ENCODE data around the gene DNAJC5.
"Not testable (repeated sequence)": the region's sequence is repeated elsewhere in the genome, so short reads cannot be mapped to it uniquely, and the experiment has no call there.

The DNAJC5 gene

DNA sequence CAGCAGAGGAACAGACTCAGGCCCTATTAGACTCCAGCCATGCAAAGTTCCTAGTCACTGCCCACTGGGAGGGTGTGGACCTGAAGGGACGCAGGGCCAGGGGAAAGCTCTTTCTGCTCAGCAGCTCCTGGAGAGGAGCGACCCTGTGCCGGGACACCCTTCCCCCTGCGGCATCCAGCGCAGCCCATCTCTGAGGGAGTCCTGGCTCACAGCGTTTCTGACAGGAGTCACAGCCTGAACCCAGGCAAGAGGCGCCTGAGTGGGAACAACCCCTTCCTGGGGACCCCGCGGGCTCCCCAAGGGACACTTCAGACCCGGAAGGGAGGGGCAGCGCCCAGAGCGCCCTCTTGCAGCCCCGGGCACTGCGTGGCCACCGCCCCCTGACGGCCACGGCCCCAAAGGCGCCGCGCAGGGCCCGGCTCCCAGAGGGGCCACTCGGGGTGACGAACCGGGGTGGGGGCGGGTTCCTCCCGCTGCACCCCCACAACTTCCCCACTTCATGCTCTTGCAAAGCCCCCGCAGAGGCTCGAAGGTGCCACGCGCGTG is 60.4 kb downstream of the DNAJC5 start:
- no peak for DNase-seq (ENCODE audit: low read depth in 2 of 2)

DNA sequence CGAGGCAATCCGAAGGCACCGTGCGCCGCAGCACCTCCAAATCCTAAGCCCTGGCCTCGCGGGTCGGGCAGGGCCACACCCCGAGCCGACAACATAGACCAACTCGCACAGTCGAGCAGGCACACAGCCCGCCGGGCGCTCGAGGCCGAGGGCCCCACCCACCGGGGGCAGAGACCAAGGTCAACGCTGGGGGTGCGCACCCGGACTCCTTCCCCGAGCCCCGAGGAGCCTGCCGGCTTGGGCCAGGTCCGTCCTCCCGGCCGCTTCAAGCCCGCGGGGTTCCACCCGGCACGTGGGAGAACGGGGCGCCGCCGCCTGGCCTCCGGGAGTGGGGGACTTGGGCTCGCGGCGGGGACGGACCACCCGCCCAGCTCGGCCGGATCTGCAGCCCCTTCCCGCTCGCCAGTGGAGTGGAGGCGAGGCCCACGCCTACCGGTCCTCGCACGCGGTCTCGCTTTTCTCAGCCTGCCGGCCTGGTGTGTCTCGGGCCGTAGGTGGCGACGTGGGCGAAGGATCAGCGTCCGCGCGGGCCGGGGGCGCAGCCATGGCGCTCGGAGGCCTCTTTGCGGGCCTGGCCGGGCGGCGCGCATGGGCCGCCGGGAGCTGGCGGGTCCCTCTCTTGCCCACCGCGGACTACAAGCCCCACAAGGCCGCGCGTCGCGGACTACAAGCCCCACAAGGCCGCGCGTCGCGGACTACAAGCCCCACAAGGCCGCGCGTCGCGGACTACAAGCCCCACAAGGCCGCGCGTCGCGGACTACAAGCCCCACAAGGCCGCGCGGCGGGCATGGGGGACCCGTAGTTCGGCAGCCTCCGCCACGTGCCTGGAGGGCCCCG is 61.1 kb downstream of the DNAJC5 start, which contains the start of gene UCKL1:
TSS of gene UCKL1 (minus strand) at position 590 of the 837 bp plus-strand sequence. CDS start at position 546, 44 bp downstream.
- DNase-seq (ENCODE audit: low read depth in 2 of 2), result peak; percentile 74 to 78

GRCh38 chr20:63956664-63957003 is 61.7 kb downstream of the DNAJC5 start:
- DNase-seq (ENCODE audit: low read depth in 2 of 2), result no peak

- no peak for DNase-seq (ENCODE audit: low read depth in 2 of 2)
These were observed 62.2 kb downstream of the DNAJC5 start for GRCh38 chr20:63957004-63957689.

- DNase-seq (ENCODE audit: low read depth in 2 of 2), result no peak
These were observed 62.9 kb downstream of the DNAJC5 start for GRCh38 chr20:63957690-63958441.

DNA sequence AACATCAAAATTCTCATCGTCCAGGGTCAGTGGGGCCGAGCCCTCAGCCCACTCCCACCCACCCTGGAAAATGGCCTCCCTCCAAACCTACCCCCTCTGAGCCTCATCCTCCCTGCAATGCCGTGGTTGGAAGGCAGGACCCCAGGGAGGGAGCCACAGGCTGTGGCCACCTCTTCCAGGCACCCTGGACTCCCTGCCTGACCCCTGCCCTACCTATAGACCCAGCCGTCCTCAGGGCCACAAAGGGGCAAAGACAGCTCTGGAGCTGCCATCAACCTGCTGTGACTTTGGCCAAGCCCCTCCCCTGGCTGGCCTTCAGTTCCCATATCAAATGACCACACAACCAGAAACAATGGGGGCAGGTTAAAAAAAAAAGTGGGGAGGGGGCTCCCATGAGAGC is 63.5 kb downstream of the DNAJC5 start:
- DNase-seq (ENCODE audit: low read depth in 2 of 2), result no peak

GRCh38 chr20:63958964-63959698 is 64.2 kb downstream of the DNAJC5 start:
- DNase-seq (ENCODE audit: low read depth in 2 of 2), result no peak

DNA sequence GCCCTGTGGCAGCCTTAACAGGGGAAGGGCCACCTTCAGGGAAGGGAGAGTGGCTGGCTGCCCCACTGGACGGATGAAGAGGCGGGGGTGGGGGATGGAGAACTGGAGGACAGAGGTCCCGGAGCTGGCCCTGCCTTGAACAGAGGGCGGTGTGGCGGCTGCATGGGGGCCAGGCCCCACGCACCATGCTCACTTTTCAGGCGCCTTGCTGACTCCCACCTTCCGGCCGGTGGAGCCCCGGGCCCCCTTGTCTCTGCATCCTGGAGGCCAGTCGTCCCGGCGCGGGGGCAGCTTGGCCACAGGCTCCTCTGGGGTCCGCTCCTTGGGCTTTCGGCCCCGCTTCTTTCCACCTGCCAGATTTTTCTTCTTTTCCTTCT is 64.8 kb downstream of the DNAJC5 start:
- no peak for DNase-seq (ENCODE audit: low read depth in 2 of 2)

- not testable (repeated sequence) for DNase-seq (ENCODE audit: low read depth in 2 of 2)
These were observed 66.0 kb downstream of the DNAJC5 start for GRCh38 chr20:63960654-63961621.

DNA sequence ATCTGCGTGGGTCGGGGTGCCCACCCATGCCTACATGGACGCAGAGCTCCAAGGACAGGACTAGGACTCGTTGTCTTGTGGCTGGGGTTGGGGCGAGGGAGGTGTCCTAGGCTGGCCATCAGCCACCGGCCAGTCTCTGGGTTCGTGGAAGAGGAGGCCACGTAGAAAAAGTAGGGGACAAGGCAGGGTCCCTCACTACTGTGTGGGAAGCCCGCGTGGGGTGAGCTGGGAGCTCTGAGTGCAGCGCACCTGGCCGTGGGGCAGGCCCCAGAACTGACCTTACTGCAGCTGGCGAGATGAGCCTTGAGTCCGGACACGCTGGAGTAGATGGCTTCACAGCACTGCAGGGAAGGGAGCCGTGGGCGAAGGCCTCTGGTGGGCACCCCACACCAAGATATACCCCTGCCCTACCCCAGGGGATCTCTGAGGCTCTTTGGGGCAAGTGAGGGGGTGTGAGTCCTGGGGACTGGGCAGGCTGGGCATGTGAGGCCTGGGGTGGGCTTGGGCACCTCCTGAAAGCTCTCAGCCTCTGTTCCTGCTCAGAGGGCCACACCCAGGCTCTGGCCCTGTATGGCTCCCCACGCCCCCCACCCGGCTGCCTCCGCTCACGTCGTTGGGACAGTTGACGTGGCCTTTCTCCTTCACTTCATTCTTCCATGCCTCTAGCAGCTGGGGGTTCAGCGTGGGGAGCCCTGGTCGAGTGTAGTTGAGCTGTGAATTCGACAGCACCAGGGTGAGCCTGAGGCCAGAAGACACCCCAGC is 66.9 kb downstream of the DNAJC5 start:
- DNase-seq (ENCODE audit: low read depth in 2 of 2), result no peak

DNA sequence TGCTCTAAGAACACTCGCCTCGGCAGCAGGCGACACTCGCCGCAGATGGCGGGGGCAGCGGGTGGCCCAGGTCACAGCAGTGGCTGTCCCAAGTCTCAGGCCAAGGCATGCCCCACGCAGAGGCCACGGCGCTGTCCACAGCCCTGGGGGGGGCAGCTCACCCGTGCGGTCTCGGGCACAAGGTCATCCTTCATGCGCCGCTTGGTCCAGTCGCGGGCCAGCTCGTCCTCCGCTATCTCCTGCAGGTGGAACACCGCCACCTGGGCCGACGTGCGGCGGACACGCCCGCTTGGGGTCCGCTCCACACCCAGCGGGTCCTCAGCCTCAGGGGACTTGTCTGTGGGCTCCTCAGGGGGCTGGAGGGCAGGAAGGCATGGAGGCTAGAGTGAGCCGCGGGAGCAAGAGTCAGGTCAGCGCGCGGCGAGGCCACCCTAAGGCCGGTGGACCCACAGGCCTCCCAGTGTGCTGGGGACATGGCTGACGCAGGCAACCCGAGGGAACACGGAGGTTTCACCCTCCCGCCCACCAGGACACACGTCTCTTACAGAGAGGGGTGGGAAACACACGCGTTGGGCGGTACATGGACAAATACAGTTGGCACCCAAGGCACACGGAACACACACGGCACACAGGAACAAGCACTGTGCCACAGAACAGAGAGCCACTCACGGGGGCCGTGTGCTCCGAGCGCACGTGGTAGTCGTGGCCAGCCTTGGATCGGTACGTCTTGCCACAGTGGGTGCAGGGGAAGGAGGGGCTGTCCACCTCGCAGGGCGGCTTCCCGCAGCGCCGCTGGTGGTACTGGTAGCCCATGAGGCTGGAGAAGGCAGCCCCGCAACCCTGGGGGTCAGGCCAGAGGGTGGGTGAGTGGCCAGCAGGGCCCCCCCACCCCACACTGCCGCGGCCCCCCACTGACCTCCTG is 67.8 kb downstream of the DNAJC5 start:
- no peak for DNase-seq (ENCODE audit: low read depth in 2 of 2)

- no peak for DNase-seq (ENCODE audit: low read depth in 2 of 2)
These were observed 68.4 kb downstream of the DNAJC5 start for GRCh38 chr20:63963348-63963741.

GRCh38 chr20:63963784-63964301 is 68.9 kb downstream of the DNAJC5 start:
- DNase-seq (ENCODE audit: low read depth in 2 of 2), result no peak

DNA sequence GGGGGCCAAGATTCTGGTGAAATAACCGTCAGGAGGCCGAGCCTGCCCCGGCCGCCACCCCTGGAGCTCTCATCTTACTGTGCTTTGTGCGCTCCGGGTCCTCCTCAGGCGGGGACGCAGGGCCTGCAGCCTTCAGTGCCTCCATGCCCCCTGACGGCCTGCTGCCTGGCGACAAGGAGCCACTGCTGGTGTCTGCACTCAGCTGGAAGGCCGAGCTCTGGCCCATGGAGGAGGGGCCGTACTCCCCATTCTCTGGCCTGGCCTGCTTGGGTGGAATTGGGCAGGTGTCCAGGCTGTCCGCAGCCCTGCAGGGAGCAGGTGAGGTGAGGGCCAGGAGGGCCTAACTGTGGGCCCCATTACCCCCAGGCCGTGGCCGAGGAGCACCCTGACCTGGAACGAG is 69.5 kb downstream of the DNAJC5 start:
- no peak for DNase-seq (ENCODE audit: low read depth in 2 of 2)

- no peak for DNase-seq (ENCODE audit: low read depth in 2 of 2)
These were observed 71.4 kb downstream of the DNAJC5 start for GRCh38 chr20:63966172-63966943.

DNA sequence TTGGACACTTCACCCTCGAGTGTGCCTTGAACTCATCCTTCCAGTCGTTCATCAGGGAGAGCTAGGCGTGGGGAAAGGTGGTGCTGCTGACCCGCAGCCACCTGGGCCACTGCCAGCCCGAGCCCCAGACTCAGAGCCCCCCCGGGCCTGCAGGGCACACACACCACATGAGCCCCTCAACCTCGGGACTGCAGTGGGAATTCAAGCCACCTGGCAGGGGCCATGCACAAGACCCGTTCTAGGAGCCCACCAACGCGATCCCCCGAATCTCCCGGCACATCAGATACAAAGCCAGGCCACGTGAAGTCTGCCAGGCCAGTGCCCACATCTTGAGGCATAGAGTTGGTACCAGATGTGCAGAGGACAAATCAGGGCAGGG is 72.0 kb downstream of the DNAJC5 start:
- no peak for DNase-seq (ENCODE audit: low read depth in 2 of 2)

- DNase-seq (ENCODE audit: low read depth in 2 of 2), result no peak
These were observed 72.6 kb downstream of the DNAJC5 start for GRCh38 chr20:63967330-63968135.

Measured in fibroblast of skin of left quadriceps (primary cell).